Epithelial cell of prostate (primary cell): ENCODE measurements around the gene IL20RA.

Source experiments
- DNase-seq: peaks from one replicate; pipeline ENCODE4 v3.0.0-alpha.2; 2011; ENCODE audit warnings: low read depth, low spot score
- H3K27ac ChIP-seq: fragments of 450-650 bp; 2 replicates; pipeline ENCODE4 v1.5.1; 2017; ENCODE audit warnings: mild to moderate bottlenecking

IL20RA gene

GRCh38 chr6:136950436-136951126 is 94.2 kb downstream of the IL20RA start:
- DNase-seq: no peak
- no peak overlapping the region for H3K27ac ChIP-seq
